ENCODE measurements around the gene MKRN2. TPM values are rescaled to one million over a fixed set of nuclear protein-coding genes. Genes with fewer than 3 reads are reported as not detected.

MKRN2 gene
- total RNA-seq, 2 donors from 2014 or later, result 35.7 to 41.5 TPM

DNA sequence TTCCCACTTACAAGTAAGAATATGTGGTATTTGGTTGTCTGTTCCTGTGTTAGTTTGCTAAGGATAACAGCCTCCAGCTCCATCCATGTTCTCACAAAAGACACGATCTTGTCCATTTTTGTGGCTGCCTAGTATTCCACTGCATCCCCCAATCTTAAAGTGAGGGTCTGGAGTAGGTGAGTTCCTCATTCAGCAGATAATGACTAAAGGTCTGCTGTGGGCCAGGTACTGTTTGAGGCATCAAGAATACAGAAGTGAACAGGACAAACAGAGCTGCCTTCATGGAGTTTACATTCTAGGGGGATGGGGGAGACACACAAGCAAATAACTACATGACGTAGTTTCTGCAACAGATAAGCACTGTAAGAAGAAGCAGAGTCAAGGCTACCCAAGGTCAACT, 35.9 kb upstream of the MKRN2 start:
- no peaks in the 10 kb centered on the region for H3K9me3 ChIP-seq
- no peaks in the 10 kb centered on the region for H3K36me3 ChIP-seq
- no peak overlapping the region for H3K27ac ChIP-seq
- H3K4me1 ChIP-seq (ENCODE audit: control insufficient read depth in 1 of 2, low read depth in 2 of 2), result no peaks in the 10 kb centered on the region
- DNase-seq (ENCODE audit: low spot score) (no peak), ATAC-seq (ENCODE audit: insufficient number of reproducible peaks, low FRiP score, low read depth) (no peak)
- TF ChIP-seq, protein P1, sequence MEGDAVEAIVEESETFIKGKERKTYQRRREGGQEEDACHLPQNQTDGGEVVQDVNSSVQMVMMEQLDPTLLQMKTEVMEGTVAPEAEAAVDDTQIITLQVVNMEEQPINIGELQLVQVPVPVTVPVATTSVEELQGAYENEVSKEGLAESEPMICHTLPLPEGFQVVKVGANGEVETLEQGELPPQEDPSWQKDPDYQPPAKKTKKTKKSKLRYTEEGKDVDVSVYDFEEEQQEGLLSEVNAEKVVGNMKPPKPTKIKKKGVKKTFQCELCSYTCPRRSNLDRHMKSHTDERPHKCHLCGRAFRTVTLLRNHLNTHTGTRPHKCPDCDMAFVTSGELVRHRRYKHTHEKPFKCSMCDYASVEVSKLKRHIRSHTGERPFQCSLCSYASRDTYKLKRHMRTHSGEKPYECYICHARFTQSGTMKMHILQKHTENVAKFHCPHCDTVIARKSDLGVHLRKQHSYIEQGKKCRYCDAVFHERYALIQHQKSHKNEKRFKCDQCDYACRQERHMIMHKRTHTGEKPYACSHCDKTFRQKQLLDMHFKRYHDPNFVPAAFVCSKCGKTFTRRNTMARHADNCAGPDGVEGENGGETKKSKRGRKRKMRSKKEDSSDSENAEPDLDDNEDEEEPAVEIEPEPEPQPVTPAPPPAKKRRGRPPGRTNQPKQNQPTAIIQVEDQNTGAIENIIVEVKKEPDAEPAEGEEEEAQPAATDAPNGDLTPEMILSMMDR (IDR thresholded peaks at IDR 0.05), result no peak
- no peaks in the 10 kb centered on the region for H3K27me3 ChIP-seq (replicated peaks; ENCODE audit: insufficient read depth)
- no peak overlapping the region for H3K4me3 ChIP-seq

- Histone ChIP-seq H3K9me3 (no peaks in the 10 kb centered on the region), H3K36me3 (no peaks in the 10 kb centered on the region), H3K4me1 (ENCODE audit: control insufficient read depth in 1 of 2, low read depth in 2 of 2) (no peaks in the 10 kb centered on the region), H3K4me3 (no peak overlapping the region), H3K27ac (no peak overlapping the region), H3K27me3 (replicated peaks; ENCODE audit: insufficient read depth) (no peaks in the 10 kb centered on the region)
- DNase-seq (ENCODE audit: low spot score) (no peak), ATAC-seq (ENCODE audit: insufficient number of reproducible peaks, low FRiP score, low read depth) (no peak)
- TF ChIP-seq, protein P1 (IDR thresholded peaks at IDR 0.05), result no peak
Observed at GRCh38 chr3:12522721-12523120, 34.2 kb upstream of the MKRN2 start.

DNA sequence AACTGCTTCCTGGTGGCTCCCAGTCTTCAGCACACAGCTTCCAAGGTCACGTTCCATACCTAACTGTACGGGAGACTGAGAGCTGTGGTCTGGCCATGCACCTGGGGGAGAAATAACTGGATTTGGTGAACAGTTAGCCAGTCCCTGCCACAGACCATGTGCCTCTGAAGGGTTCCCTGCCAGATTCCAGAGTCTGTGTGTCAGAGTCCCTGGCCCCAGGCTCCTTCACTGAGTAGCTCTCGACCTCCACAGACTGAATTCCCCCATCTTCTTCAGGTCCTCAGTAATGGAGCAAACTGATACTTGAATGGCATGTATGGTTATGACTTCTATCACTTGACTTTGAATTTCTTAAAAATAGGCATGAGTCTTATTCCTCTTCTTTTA, 29.1 kb upstream of the MKRN2 start:
- H3K27ac ChIP-seq, result no peak overlapping the region
- peaks cover 15% of the 10 kb centered on the region for H3K36me3 ChIP-seq
- DNase-seq (ENCODE audit: low spot score) (no peak), ATAC-seq (ENCODE audit: insufficient number of reproducible peaks, low FRiP score, low read depth) (no peak)
- no peak overlapping the region for H3K4me3 ChIP-seq
- H3K27me3 ChIP-seq (replicated peaks; ENCODE audit: insufficient read depth), result no peaks in the 10 kb centered on the region
- no peaks in the 10 kb centered on the region for H3K4me1 ChIP-seq (ENCODE audit: control insufficient read depth in 1 of 2, low read depth in 2 of 2)
- H3K9me3 ChIP-seq, result no peaks in the 10 kb centered on the region
- TF ChIP-seq, protein P1 (IDR thresholded peaks at IDR 0.05), result no peak

DNA sequence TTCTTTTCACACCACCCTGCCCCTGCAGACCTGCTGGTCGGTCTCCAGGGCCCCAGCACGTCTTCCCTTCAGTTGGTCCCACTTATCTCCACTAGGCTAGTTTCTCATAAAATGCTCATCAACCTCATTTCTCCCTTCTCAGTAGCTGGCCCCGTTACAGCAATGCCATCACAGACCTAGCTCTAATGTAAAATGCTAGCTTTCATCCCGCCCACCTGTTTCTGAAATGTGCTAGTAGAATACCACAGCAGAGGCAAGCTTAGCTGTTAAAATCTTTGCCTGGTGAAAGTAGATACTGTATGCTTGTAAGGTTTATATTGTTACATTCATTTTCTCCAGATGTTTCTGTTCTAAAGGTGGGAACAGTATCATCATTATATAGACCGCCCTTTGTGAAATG, 24.7 kb upstream of the MKRN2 start:
- Histone ChIP-seq H3K4me3 (no peak overlapping the region), H3K4me1 (ENCODE audit: control insufficient read depth in 1 of 2, low read depth in 2 of 2) (no peaks in the 10 kb centered on the region), H3K27ac (no peak overlapping the region), H3K36me3 (peaks cover 15% of the 10 kb centered on the region), H3K9me3 (no peaks in the 10 kb centered on the region), H3K27me3 (replicated peaks; ENCODE audit: insufficient read depth) (no peaks in the 10 kb centered on the region)
- TF ChIP-seq, protein P1 (IDR thresholded peaks at IDR 0.05), result no peak
- DNase-seq (ENCODE audit: low spot score) (no peak), ATAC-seq (ENCODE audit: insufficient number of reproducible peaks, low FRiP score, low read depth) (no peak)

GRCh38 chr3:12536423-12536822, 20.5 kb upstream of the MKRN2 start:
- ATAC-seq (ENCODE audit: insufficient number of reproducible peaks, low FRiP score, low read depth) (no peak), DNase-seq (ENCODE audit: low spot score) (no peak)
- no peak overlapping the region for H3K27ac ChIP-seq
- no peak overlapping the region for H3K4me3 ChIP-seq
- H3K4me1 ChIP-seq (ENCODE audit: control insufficient read depth in 1 of 2, low read depth in 2 of 2), result no peaks in the 10 kb centered on the region
- TF ChIP-seq, protein P1 (IDR thresholded peaks at IDR 0.05), result no peak
- no peaks in the 10 kb centered on the region for H3K9me3 ChIP-seq
- peaks cover 5% of the 10 kb centered on the region for H3K36me3 ChIP-seq
- H3K27me3 ChIP-seq (replicated peaks; ENCODE audit: insufficient read depth), result no peaks in the 10 kb centered on the region
